DMS53 (cell line): ENCODE measurements around the gene MAP2K5.

Source experiments
- DNase-seq: peaks from one replicate; lab custom pipeline; 2025; lab: John Stamatoyannopoulos, UW

Gene MAP2K5

DNA sequence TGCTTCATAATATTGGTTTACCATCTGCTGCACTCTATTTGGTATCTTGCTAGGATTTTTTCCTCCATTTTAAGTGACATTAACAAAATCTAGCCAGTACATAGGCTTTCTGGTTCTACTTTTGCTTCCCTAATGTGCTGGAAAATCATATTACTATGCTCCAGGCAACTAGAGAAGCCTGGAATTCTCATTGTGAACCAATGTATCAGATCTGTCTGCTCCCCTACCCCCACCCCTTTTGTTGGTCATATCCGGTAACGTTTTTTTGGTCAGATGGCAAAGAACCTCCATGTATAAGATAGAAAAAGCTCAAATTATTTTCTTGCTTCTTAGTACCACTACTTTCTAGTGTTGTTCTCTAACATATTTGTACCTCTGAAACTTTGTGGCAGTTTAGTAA, 17.1 kb downstream of the MAP2K5 start:
- no peak for DNase-seq

DNA sequence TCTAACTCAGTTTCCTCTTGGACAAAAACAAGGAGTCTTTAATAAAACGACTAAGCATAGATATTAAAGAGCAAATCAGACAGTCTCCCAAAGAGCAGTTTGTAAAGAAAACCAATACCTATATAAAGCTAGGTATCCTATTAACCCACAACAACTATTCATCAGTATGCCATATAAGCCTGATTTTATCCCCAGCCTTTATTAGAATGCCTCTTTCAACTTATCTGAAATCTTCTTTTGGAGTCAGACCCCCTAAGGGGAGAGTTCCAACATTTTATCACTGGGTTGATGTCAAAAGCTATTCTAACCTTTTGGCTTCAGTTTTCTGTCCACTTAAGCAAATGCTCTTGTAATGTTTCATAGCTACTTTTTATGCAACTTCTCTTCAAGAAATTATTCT, 17.8 kb downstream of the MAP2K5 start:
- no peak for DNase-seq

DNA sequence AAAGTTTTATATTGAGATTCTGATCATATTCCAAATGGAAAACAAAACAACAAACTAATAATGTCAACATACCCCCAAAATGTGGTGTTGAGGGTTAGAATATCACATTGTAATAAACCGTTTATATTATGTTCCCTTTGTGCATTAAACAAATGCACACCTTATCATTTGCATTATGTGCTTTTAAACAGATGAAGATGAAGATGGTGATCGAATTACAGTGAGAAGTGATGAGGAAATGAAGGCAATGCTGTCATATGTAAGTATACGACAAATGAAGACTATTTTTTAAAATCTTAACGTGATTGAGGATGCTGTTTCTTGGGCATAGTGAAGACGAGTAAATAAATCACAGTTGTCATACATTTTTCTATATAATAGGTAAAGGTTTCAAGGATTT, 20.6 kb downstream of the MAP2K5 start:
- DNase-seq: no peak

DNA sequence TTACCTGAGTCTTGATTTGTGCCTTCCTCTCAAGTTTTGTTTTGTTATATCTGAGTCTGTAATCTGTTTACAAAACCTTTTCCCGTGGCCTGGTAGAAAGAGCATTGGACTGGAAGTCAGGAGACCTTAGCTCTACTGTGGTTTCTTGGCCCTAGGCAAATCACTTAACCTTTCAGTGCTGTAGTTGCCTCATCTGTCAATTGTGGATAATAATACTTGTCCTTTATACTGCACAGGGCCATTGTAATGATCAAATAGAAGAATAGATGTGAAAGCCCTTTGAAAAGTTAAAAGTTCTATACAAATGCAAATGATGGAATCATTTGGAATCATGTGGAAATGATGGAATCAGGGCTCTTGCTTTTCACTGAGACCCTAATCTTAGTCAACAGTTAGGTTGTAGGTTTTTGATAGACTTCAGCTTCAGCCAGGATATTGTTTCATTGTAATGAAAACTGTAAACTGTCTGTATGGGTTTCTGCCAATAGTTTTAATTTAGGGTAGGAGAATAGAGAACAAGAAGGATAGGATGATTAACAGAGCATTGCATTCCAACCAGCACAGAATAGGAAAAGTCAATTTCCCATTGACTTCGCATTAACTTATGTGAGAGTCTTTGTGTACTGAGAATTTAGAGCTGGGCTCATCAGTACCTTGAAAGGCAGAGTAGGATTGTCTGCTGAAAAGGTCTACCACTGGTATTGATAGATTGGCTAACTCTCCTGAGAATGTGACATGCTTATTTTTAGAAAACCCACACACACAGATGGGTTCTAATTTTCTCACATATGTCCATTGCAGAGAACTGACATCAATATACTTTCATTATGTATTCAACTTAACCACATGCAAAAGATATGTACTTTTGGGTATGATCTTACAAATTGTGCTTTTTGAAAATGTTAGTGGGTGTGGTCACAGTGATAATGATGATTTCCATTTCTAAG, 21.8 kb downstream of the MAP2K5 start:
- no peak for DNase-seq

DNA sequence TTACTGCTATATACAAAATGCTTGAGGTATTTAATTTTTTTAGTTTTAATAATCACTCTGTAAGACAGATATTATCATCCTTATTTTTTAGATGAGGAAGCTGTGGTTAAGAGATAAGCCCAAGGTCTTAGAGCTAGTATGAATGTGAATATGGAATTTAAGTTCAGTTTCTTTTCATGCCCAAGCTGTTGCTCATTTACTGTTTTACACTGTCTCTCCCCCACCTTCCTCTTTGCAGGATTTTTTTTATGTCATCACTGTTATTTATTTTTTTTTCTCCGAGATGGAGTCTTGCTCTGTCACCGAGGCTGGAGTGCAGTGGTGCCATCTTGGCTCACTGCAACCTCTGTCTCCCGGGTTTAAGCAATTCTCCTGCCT, 22.5 kb downstream of the MAP2K5 start:
- no peak for DNase-seq

DNA sequence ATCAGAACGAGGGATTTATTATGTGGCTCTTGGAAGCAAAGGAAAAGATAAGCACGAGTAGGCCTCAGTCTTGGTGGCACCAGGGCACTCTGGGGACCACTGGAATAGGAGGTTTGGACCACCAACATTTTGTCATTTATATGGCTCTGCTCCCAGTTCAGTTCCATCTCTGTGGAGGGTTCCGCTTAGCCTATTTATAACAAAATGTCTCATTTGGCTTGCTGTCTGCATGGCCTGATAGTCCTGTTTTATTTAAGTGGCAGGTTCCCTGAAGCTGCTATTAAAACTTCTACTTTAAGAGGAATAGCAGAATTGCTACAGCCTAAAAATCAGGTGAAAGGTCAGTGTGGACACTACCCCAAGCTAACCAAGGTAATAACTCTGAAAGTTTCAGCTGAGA, 27.2 kb downstream of the MAP2K5 start:
- DNase-seq: no peak

DNA sequence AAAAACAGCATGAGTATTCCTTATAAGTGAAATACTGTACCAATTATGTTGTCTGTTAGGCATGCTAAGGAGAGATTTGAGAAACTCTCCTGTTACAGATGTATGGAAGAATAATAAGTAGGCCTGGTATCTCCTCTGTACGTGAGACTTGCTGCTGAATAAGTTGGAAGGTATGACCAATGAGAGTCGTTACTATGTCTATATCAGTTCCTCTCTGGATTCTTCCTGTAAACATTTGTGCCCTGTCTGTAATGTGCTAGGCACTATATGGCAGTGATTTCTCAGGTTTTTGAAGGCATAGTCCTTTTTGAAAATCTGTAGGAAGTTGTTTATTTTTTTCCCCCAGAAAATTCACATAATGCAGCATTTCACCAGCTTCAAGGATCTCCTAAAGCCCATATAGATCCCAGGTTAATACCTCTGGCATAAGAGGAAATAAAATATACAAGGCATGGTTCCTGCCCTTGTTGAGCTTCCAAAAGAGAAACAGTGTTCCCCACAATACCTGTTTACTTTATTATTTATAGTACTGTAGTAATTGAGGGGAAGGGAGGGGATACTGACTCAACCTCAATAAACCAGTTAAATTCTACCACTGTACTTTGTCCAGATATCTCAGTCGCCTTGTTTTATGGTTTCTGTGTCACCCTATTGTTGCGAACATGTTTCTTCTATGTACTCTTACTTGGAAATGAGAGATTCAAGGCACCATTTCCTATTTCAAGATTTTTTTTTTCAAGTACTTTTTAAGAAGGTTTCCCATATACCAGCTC, 28.6 kb downstream of the MAP2K5 start:
- no peak for DNase-seq

DNA sequence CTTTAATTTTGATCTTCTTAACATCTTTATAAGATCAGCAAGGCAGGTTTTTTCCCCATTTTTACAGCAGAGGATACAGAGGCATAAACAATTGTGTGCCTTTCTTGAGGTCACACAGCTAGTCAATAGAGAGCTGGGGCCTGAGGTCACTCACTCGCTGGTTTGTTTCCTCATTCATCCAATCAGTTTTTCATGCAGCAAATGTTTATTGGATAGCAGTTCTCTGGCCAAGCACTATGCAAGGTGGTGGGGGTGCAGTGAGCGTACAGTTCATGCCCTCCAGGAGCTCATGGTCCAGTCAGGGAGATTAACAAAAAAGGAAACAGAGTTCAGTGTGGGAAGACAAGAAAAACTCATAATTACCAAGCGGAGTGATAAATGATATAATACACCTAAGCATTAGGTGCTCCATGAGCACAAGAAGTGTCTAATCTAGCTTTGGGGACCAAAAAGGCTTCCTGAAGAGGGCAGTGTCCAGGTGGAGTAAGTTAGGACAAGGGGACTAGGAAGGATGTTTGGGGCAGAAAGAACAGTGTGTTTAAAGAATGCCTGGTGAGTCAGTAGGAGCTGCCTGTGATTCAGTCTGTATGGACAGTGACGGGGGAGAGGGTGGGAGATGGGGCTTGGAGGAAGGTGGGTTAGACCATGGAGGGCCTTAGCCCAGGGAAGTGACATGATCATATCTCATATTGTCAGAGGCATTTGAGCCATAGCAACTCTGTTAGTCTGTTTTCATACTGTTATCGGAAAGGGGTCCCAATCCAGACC, 29.3 kb downstream of the MAP2K5 start:
- no peak for DNase-seq

DNA sequence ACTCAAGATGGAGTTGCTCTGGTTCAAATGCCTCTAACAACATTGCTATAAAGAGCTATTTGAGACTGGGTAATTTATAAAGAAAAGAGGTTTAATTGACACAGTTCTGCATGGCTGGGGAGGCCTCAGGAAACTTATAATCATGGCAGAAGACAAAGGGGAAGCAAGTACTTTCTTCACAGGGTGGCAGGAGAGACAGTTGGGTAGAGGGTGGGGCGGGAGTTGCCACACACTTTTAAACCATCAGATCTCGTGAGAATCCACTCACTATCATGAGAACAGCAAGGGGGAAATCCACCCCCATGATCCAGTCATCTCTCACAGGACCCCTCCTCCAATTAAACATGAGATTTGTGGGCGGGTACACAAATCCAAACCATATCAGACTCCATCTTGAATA, 30.7 kb downstream of the MAP2K5 start:
- DNase-seq: no peak

DNA sequence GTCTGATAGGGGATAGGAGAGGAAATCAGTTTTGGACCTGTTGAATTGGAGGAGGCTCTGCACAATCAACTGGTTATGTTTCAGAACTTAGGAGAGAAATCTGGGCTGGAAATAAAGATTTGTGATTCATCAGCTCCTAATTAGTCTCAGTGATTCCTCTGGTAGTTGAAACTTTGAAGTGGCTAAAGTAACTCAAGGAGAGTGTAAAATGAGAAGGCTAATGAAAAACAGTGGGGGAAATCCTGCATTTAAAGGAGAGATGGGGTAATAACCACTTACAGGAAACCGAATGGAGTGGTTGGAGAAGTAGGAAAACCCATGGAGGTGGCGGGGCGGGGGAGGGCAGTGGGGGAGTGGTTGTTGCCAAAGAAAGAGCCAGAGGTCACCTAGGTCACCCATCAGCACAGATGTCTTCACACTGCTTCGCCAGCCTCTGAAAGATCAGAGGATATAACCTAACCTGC, 32.6 kb downstream of the MAP2K5 start:
- no peak for DNase-seq

DNA sequence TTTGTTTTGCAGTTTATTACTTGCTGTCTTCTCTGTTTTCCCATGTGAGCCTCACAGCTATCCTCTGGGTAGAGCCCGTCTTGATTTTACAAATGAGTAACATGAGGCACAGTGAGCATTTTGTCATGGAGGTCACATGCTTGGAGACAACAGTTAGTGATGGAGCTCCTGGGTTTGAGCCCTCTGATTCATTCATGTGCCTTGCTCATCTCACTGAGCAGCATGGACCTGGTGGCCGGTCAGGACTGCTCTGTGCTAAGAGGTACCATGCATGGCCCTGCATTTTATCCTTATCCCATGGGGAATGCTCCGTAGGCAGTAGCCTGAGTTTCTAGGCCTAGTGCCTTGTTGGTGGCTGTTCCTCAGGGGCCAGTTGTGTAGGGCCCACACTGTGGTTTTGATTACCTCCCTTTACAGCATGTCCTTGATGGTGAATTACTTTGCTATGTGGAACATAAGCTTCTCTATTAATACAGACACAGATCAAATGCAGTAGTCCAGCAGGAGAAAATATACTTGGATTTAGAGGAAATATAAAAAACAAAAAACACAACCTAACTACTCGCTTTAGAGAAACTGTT, 35.6 kb downstream of the MAP2K5 start:
- DNase-seq: no peak

DNA sequence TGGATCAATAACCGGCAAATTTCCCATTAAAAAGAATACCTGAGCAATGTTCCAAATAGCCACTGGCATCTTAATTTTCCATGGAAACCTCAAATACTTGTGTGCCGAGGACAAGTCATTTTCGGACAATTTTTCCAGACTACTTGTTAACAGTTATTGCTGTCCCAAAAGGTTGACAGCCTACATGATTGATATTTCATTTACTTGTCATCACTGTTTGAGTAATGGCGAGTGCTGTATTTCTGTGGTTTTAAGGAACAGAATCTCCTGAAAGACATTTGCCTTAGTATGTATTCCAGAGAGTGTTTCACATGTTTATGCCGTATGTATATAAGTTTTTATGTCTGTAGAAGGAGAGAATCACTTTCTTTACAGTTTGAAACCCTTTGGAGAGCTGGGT, 36.7 kb downstream of the MAP2K5 start:
- no peak for DNase-seq

DNA sequence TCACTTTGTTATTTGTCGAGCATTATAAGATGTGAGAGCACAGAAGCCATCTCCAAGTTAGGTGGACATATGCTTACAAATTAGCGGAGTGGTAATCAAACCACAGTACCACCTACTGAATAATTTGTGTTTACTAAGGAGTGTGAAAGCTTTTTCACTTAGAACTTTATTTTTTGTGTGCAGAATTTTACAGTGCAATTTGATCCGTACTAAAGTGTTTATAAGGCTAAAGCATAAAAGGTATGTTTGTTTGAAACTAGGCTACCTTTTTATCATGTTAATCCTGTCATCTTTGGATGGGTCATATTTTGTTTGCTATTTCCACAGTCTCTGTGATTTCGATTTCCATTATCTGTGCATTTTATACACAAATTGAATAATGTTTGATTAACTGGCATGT, 37.5 kb downstream of the MAP2K5 start:
- no peak for DNase-seq

DNA sequence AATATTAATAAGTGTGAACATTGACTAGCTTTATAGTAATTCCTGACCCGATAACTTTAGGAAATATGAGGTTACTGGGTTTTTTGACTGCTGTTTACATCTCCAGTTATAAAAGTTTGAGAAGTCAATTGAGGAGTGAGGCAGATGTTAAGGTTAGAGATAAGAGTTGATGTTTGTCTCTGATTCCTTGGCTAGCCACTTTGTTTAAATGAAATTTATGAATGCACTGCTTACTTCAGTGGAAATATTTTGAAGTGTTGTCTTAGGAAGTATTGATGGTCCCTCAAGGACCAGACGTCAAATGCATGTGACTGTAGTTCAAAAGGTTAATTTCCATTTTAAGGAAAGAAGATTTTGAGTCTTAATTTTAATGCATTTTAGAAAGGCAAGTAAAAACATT, 41.7 kb downstream of the MAP2K5 start:
- no peak for DNase-seq

DNA sequence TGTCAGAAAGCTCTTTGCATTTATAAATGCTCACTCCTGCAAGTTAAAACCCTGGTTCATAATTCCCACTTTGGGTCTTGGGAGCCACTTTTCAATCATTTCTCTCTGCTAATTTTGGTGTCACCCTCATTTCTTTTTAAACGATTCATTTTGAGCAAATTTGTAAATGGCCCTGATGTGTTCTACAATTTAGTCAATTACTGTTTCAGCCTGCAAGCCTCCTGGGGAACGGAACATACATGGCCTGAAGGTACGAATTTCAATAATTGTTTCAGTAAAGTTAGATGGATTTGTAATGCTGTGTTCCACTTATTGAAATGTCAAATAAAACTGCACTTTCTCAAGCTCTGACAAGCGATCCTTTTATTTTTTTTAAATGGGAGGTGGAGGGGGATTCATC, 43.2 kb downstream of the MAP2K5 start:
- DNase-seq: no peak

DNA sequence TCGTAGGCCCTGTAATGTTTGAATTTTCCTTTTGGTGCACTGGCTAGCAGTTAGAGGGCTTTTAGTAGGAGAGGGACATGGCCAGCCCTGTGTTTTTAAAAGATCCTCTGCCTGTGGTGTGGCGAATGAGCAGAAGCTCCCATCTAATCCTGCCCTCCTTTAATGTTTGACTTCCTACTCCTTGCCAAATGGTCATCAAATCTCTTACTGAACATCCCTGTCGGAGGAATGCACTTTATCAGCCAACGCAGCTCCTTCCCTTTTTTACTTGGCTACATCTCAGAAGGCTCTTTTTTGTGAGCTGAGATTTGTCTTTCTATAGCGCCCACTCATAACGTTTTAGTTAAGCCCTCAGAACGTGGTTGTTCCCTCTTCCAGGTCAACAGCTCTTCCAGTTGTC, 44.8 kb downstream of the MAP2K5 start:
- no peak for DNase-seq

DNA sequence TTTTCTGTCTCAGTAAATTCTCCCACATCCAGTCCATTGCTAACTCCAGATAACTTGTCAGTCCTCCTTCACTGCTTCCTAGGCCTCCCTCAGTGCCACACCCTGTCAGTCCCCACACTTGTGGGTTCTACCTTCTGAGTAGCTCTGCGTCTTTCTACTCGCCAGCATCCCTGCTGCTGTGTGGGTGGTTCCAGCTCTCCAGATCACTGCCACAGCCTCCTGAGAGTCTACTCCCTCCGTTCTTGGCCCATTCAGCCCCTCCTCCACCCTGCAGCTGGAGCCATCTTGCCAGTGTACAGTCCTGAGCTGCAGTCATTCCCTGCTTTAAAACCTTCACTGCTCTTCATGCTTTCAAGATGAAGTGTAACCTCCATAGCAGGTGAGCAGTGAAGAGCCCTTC, 45.3 kb downstream of the MAP2K5 start:
- no peak for DNase-seq

DNA sequence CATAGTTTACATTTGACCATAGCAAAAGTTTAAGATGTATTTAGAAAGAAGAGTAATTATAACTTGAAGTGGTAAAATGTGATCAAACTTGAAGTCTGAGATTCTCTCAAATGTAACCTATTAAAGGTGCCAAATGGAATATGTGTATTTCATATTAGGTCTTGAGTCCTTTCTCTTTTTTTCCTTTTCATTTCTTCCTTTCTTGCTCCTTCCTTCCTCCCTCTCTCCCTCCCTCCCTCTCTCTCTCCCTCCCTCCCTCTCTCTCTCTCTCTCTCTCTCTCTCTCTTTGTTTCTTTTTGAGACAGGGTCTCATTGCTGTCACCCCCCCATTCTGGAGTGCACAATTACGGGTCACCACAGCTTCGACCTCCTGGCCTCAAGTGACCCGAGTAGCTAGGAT, 47.7 kb downstream of the MAP2K5 start:
- DNase-seq: no peak

DNA sequence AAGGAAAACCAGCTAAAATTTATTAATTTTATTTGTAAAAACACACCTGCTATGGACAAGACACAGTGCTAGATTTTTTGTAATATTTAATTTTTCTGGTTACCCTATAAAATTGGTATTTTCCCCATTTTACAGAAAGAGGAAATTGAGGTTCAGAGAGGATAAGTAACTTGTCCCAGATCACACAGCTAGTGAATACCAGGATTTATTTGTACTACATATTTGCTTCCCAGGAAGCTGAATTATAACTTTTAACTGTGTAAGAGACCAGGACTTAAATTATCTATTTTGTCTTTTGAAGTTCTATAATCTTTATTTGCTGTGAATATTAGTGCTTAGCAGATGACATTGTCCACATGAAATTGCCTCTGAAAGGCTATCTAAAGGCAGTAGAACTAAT, 49.7 kb downstream of the MAP2K5 start:
- no peak for DNase-seq

DNA sequence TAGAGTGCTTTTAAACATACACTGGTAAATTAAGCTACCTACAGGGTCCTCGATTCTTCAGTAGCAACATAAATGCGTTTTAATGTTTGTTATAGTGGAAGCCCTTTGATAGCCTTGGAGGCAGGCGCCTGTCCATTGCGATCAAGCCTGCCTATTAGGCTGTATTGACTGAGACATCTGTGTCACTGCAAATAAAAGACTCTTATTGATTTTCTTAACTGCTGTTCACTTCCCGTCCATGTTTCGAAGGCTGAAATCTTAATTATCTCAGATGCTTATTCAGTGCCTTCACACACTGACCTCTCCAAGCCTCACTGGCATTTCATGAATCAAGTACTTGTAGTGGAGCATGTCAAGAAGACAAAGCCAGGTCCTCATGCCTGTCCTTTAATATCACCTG, 51.1 kb downstream of the MAP2K5 start:
- no peak for DNase-seq

DNA sequence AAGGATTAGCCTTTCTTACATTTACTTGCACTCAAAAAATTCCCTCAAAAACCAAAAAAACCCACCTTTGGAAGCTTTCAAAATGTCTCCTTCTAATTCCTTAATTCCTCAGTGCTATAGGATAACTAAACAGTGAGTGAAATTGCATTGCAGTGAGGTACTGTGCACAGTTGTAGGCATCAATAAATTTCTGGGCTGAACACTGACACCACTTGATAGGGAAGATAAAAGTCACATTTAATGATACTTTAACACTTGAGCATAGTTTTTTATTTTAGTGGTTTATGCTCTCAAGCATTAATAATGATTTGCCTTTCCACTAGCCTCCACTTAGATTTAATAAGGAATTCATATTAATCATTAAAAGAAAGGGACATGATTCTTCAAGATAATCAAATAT, 52.3 kb downstream of the MAP2K5 start:
- DNase-seq: no peak

DNA sequence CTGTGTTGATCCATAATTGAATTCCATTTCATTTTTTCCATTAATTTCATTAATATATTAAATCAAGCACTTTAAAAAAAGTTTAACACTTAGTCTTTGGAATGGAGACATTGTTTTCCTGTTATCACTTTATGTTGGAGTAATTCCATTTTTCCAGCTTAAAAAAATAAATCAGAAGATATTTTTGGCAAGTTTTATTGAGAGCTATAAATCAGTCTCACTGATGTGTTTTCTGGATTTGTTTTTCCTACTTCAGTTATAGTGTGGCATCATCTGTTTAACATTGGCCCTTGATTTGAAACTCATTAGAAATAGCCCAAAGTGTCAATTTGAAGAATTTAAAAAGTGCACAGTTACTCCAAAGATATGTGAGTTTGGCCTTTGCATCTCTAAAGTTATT, 53.1 kb downstream of the MAP2K5 start:
- no peak for DNase-seq
